HG03460 (cell line): Measurements from ENCODE around the gene BABAM2.
"Not testable (repeated sequence)": the region's sequence is repeated elsewhere in the genome, so short reads cannot be mapped to it uniquely, and the experiment has no call there.

Experiments
- ATAC-seq: cut with Tn5 transposase; IDR thresholded peaks from one replicate; pipeline ENCODE4 v1.9.1; 2021; ENCODE audit not compliant: unreplicated experiment

The BABAM2 gene

DNA sequence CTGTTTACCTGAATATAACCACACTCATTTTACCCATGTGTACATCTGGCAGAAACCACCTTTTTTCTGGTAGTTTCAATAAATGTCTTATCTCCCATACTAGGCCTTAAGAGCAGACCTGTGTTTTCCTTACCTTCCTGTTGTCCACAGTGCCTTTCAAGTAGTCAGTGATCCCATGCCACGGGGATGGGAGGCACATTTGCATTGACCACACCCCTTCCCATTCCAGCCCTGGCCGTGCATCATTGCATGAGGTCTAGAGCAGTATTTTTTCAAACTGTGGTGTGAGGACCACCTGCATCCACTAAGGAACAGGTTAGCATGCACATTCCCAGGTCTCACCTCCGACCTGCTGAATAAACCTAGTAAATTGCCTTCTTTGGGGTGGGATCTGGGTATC is 337.0 kb downstream of the BABAM2 start:
- no peak for ATAC-seq

DNA sequence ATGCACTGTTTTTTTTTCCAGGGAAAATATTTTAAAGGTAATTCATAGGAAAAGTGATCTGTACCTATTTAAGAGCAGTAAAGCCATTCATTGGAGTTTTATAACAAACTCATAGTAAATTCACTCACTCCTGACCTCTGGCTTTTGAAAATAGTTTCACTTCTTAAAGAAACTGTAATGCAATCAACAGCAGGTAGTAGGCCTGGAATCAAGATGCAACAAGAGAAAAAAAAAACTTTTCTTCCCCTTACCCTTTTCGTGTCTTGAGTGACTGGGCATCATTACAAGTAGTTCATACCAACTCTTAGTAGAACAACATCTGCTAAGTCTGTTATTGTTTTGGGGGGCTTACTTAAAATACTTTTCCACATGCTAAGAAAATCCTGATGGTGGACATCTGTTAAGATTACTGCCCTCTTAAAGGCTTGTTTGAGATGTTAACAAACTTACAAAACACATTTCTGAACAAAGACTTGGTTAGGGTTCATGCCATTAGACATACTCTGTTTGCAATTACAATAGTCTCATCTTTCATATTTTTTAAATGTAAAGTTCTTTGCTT is 338.0 kb downstream of the BABAM2 start:
- ATAC-seq, result no peak

DNA sequence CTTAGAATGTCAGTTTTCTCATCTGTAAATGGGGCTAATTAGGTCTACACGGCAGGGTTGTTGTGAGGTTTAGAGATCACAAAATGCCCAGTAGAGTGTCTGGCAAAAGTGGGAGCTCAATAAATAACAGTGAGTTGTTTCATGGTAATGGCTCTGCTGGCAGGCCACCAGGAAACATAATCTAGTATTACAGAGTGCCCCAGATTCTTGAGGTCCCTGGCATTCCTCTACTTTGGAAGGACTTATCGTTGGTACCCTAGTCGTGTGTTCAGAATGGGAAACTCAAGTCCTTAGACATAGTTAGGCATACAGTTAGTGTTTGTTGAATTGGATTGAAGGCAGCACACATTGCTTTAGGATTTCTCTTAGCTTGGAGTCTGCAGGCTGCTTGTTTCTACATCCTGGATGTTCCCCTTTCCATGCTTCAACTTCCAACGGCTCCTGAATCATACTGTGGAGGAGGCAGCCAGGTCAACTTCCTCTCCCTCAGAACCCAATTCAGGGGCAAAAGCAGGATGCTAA is 340.6 kb downstream of the BABAM2 start:
- no peak for ATAC-seq

DNA sequence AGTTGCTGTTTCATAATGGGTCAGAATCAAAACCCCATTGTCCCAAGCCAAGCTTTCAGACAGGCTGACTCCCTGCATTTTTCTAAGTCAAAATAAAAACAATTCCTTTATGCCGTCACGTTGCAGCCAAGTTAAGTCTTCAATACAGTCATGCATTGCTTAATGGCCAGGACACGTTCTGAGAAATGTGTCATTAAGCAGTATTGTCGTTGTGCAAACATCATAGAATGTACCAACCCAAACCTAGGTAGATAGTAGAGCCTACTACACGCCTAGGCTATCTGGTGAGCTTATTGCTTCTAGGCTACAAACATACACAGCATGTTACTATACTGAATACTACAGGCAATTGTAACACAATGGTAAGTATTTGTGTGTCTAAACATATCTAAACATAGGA is 341.8 kb downstream of the BABAM2 start:
- no peak for ATAC-seq

DNA sequence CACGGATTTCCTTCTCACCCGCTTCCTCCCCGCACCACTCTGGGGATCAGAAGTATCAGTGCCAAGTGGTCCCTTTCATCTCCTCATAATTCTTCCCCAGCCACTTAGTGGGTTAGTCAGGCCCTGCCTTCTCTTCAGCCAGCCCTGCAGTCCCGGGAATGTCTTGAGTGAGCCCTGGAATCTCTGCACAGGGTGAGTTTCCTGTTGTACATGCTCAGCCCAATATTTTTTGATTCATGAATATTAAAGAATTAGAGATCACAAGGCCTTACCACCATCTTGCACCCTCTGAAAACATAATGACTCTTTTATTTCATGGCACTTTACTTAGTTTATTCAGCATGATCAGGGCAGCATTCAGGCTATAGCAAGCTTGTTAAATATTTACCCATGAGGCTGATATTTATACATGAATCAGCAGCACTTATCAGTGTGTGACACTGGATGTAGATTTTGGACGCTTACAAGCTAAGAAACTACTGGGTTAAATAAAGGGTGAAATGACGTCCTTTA is 342.7 kb downstream of the BABAM2 start:
- ATAC-seq, result no peak

DNA sequence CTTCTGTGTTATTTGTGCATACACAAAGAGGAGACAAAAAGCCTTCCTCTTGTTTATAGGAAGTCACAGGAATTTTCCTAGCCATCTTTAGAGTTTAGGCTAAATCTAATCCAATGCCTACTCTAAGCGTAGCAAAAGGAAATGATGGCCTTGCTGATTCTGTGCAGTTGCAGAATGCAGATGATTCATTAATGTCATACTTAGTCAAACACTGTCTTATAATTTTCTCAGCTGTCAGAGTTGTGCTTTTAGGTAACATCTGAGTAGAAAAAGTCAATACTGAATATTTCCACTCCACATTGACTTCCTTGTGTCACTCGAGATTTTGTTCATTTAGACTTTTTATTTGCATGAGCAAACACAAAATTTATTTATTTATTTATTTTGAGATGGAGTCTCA is 344.3 kb downstream of the BABAM2 start:
- no peak for ATAC-seq

DNA sequence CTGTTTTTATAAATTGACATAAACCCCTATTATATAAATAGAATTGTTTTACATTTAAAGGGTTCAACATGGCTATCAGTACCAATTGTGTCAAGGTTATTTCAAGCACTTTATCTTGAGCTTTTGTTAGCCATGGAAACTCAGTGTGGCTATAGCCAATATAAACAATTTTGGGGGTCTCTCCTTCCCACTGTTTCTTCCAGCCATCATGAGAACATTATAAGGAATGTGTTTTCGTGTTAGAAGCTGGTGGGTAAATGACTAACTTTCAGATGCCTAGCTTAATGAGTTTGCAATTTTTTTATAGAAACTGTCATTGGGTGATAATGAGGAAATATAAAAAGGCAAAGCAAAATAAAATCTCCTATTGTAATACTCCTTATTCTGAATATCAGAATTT is 348.7 kb downstream of the BABAM2 start:
- no peak for ATAC-seq

DNA sequence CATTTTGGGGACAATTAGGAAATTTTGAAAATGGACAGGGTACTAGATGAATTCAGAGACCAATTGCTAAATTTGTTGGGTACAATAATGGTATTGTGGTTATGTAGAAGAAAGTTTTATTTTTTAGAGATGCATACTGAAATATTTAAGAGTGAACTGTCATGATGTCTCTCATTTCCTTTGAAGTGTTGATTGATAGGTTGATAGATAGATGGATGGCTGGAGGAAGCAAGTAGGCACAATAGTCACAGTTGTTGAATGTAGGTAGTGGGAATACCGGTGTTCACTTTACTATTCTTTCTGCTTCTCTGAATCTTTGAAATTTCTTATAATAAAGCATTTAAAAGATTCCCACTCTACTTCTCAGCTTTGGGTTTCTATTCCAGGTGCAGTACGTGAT is 350.4 kb downstream of the BABAM2 start:
- ATAC-seq, result no peak

DNA sequence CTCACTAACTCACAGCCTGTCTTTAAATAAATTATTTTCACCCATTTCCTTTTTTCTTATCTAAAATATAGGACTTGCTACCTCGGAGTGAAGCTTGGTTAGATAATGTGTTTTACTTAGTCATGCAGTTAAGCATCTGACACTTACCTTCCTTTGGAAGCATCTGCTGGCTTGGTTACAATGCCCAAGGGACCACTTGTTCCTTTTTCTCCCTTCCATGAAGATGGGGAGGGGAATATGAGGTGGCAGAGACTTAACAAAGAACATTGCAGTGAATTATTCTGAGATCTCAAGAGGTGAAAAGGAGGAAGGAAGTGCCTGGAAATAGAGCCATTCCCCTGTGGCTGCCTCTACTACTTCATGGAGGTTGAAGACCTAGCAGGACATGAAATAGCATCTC is 356.8 kb downstream of the BABAM2 start:
- ATAC-seq, result no peak

DNA sequence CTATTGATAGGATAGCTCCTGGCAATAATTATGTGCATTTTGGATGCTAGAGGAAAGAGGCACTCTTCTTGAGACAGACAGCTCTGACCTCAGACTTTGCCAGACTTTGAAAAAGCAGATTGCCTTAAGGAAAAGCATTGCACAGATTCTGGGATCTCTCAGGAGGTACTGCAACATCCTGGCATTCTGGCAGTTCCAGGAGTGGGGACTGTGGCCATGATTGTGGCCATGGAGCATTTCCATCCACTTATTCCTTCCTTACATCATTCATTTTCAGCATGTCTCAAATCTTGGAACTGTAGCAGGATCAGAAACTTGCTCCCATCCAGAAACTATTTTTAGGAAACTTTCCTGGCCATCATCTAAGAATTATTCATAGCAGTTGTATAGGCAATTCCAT is 357.2 kb downstream of the BABAM2 start:
- no peak for ATAC-seq

DNA sequence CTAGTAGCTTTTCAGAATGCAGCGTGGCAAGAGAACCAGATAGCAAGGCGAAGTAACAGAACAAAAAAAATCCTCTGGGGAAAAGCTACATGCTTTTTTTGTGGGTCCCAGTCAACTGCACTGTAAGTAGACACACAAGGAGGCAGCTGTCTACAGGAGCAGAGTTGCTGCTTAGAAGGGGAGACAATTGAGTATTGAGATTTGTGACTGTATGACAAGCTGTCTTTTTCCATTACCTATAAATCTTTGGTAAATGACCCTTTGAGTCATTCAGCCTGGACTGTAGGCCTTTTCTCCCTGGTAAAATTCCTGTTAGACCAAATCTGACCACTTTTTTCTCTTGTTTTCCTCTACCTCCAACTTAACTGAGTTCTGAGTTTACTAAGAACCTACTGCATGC is 358.0 kb downstream of the BABAM2 start:
- no peak for ATAC-seq

DNA sequence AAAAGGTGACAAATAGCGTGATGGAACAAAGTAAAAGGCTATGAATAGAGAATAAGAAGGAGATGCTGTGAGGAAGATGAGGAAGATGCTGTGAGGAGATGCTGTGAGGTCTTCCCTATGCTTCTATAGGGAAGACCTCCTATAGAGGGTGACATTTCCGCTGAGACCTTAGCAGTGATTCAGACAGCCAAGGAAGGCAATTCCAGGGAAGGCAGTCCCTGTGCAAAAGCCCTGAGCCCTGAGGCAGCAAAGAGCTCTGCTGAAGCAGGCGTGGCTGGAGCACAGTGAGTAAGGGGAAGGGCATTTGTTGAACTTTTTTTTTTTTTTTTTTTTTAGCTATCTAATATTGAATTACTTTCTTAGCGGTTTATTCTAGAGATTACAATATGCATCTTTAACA is 359.5 kb downstream of the BABAM2 start:
- ATAC-seq, result no peak

DNA sequence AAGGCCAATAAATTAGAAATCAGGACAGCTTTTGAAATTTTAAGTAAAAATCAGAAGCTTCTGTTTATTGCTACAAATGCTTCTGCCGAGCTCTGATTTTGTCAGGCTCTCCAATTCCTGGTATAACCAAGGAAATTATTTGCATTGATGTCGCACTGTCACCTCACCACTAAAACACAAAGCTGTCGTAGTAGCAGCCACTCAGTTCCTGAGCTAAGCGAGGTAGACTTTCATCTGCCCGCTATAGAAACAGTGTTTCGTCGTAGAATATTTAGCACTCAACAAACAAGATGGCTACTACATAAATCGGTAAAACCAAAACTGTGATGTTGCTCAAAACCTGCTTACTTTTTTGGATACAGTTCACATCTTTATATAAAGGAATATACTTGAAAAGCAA is 360.8 kb downstream of the BABAM2 start:
- ATAC-seq, result no peak

DNA sequence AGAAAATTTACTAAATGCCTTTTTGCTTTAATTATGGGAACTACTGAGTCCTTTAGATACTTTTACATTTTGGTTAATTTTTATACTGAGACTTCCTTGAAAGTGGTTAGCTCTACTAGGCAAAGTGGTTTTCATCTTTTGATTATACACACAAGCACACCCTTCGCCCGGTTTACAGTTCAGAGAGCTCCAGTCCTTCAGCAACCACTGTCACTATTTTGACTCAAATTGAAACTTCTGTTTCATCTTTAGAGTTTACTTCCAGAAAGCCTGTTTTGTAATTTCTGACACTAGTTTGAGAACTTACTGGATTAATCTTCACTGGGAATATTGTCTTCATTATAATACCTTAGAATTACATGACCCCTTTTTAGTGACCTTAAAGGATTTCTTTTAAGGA is 361.8 kb downstream of the BABAM2 start:
- ATAC-seq, result peak; percentile 83

DNA sequence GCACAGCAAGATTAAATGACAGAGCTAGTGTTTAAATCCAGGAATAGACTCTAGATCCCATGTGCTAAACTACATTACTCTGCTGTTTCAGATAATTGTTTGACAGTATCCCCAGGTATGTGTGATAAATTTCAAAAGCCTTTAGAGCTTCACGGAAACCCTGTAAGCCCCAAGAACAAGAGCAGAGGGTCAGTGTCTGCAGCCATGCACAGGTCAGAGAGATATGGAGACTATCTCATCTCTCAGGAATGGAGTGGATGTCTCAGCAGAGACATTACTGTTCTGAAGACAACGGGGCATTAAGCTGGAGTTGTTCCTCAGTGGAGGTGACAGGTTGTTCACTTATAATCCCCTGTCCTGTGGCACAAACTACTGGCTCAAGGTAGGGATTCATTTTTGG is 363.0 kb downstream of the BABAM2 start:
- ATAC-seq, result no peak

DNA sequence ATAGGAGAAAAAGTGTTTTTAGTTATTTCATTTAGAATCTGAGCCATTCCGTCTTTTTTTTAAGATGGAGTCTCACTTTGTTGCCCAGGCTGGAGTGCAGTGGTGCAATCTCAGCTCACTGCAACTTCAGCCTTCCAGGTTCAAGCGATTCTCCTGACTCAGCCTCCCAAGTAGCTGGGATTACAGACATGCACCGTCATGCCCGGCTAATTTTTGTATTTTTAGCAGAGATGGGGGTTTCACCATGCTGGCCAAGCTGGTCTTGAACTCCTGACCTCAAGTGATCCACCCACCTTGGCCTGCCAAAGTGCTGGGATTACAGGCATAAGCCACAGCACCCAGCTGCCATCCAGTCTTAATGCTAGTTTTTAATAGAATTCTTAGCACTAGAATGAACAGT is 364.7 kb downstream of the BABAM2 start:
- not testable (repeated sequence) for ATAC-seq

DNA sequence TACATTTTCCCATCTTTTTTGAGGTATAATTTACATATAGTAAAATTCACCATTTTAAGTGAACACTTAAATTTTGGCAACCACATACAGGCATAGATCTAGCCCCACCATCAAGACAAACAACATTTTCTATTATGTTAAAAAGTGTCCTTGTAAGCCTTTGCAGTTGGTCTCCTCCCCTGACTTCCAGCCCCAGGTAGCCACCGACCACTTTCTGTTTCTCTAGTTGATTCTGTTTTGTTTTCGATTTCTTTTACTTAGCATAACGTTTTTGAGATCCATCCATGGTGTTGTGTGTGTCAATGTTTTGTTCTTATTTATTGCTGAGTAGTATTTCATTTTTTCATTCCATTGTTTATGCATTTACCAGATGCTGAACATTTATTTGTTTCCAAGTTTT is 366.7 kb downstream of the BABAM2 start:
- ATAC-seq, result no peak

DNA sequence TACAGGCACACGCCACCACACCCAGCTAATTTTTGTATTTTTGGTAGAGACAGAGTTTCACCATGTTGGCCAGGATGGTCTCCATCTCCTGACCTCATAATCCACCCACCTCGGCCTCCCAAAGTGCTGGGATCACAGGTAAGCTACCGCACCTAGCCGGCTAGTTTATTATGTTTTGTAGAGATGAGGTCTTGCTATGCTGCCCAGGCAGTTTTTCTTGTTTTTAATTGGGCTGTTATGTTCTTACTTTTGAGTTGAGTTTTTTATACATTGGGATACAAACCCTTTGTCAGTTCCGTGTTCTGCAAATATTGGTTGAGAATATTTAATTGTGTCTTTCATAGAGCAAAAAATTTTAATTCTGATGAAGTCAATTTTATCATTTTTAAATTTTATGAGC is 368.7 kb downstream of the BABAM2 start:
- ATAC-seq, result not testable (repeated sequence)

DNA sequence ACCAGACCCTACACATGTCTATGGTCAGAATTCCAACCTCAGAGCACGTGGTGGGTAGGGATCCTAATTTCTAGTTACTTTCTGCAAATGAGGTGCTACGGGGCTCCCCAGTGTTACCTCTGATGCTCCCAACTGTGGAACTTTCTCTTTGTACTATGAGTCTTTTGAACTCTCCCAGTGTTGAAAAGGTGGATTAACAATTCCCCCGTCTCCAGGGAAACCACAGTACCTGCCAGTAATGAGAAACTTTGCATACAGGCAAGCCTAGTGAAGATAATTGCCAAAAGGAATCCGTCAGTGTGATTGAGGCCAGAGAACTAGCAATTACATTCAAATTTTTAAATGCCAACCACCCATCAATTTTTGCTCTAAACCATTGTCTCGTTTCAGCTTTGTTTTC is 373.2 kb downstream of the BABAM2 start:
- ATAC-seq, result no peak

DNA sequence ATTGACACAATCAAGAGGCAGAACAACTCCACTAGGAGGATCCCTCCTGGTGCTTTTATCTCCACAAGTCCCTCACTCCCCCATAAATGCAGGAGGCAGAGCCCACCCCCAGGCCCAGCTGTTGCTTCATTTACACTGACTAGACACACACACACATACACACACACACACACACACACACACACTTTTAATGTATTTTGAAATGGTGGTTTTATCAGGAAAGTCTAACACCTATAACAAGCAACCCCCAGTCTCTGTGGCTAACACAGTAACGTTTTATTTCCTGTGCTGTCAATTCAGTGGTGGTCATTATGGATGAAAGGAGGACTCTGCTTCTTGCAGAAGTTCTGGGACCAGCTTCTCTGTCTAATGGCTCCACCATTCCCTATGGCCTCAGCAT is 376.8 kb downstream of the BABAM2 start:
- ATAC-seq, result no peak

DNA sequence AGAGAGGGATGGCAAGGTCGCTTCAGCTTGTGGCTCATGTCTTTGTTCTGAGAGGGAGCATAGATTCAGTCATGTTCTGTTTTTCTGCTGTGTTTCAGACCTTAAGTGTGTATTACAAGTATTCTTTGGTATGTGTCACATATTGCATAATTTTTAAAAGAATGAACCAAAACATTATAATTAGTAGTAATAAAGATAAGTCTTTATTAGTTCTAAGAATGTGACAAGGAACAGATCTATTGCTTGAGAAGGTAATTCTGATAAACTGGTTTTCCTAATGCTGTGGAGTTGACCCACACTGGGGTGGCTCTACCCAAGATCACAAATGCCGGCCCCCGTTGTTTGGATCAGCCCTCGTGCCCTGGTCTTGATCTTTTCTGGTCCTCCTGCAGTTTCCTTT is 377.9 kb downstream of the BABAM2 start:
- ATAC-seq, result no peak

DNA sequence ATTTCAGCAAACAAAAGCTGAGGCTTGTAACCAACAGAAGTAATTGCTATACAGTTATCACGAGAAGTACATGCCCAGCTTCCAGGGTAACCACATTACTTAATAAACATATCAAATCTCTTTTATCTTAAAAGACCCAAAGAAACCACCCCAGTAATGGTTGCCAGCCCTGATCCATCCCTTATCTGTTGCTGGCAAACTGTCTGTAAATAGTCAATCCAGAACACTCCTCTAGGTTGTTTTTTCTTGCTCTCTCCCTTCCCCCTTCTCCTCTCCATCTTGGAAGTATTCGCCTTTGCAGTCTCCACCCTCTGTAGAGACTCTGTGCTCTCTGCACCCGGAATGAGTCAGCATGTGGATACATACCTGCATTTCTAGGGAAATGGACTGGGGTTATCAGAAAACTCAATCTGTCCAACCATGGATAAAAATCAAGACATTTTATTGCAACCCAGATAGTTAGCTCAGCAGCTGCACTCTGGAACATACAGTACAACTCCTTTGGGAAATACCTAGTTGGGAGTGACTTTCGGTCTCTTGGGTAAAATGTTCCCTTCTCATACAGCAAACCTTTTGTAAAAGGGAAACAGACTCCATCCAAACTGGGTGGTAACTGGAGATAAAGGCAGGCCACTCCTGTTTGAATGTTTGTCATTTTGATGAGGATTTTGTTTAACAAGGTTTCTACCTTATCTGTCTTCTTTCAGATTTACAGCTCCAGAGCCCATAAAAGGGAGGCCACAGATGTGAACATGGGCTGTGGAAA is 378.7 kb downstream of the BABAM2 start:
- no peak for ATAC-seq
